SK-N-DZ (cell line): ENCODE measurements around the gene STXBP6.

ENCODE experiments used
- DNase-seq: peaks from one replicate; pipeline ENCODE4 v3.0.0-alpha.2; 2015; ENCODE audit warnings: low spot score

STXBP6 gene

GRCh38 chr14:25015761-25016160, 34.2 kb downstream of the STXBP6 start:
- DNase-seq, result no peak

DNA sequence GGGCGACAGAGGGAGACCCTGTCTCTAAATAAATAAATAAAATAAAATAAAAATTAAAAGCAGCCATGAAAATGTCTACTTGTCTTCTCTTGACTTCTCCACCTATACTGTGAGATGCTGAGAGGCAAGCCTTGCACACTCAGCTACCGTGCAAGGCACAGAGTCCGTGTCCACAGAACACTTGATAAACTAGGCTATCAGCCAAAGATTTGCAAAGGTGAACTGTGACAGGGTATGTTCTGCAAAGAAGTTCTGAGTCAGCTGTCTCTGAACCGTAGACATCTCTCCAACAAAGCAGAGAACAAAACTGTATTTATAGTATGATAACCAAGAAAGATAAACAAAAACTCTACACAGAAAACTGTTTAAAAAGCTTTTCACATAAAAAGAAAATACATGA, 35.5 kb downstream of the STXBP6 start:
- no peak for DNase-seq

- DNase-seq, result no peak
Observed at GRCh38 chr14:25011095-25011494, 38.9 kb downstream of the STXBP6 start.

GRCh38 chr14:25010471-25010870, 39.5 kb downstream of the STXBP6 start:
- DNase-seq, result no peak

DNA sequence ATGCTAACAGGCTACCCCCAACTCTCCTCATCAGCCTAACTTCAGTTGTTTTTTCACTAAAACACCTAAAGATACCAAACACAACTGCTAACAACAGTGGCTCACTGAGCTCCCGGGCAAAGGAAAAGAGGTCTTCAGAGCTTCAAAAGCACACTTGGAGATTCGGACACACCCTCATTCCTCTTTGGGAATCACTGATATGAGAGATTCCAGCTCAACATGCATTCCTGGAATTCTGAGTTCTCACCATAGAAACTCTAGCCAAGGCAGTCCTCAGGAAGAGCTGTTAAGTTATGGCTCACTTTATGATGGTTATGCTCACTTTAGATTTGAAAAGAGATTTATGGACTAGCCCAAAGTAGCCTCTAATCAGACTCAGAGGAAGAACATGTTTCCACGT, 40.1 kb downstream of the STXBP6 start:
- DNase-seq, result no peak

DNA sequence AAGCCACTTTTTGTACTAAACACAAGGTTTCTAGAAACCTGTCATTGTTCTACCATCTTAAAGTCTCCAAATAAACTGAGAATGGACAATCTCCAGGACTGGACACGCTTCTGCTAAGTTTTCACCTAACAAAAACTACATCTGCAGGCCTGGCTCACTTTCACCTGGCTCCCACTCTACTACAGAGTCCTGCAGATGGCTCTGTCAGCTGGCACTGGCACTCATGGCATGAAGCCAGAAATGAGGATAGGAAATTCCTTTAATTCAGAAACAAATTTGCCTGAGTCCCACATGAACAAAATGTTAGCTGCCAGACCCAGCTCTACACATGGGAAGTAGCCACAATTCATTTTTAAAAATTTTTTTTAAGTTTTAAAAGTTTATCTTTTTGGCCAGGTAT, 42.1 kb downstream of the STXBP6 start:
- no peak for DNase-seq

- no peak for DNase-seq
Observed at GRCh38 chr14:25006961-25007795, 42.8 kb downstream of the STXBP6 start.

DNA sequence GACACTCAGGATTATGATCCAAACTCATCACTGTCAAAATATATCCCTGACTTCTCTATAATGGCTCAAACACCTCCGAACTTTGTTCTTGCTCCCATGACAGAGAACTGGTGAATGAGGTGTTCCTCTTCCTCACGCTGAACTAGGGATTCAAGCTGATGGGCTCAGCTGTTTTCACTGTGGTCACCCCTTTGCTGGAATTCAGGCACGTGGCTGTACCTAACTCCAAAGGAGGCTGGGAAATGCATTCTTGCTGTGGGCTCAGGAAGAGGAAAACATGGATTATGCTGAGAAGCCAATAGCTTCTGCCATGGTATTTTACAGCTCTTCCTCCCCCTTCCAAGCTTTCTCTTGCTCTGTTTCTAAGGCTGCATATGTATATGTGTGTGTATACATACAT, 43.9 kb downstream of the STXBP6 start:
- DNase-seq, result no peak

GRCh38 chr14:25004389-25004809, 45.5 kb downstream of the STXBP6 start:
- no peak for DNase-seq

- DNase-seq, result no peak
Observed at GRCh38 chr14:25003537-25003936, 46.4 kb downstream of the STXBP6 start.

DNA sequence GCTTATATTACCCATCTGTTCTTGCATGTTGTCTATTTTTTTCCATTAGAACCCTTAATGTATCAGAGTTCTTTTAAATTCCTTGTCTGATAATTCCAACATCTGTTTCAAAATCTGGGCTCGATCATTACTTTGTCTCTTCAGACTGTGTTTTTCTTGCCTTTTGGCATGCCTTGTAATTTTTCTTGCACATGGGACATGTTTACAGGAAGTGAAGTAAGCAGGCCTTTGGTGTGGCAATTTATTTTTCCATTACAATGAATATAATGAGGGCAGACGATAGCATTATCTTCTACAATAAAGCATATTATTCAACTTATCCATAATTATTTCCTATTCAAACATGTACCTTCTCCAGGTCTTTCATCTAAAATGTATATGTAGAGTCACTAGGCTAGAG, 48.3 kb downstream of the STXBP6 start:
- DNase-seq, result no peak

- DNase-seq, result no peak
Observed at GRCh38 chr14:25001156-25001555, 48.8 kb downstream of the STXBP6 start.

DNA sequence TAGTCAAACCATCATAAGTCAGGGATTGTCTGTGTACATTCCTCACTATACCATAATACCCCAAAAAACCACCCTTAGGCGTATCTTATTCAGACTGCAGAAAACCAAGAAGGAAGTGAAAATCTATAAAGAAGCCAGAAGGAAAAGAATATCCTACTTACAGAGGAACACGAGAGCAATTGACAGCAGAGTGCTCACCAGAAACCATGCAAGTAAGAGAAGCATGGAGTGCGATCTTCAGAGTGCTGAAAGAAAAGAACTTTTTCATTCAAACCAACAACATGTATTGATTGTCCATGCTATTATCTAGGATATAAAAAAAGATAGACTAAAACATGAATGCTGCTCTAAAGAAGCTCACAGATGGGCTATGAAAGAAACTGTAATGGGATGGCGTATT, 50.8 kb downstream of the STXBP6 start:
- DNase-seq, result no peak

DNA sequence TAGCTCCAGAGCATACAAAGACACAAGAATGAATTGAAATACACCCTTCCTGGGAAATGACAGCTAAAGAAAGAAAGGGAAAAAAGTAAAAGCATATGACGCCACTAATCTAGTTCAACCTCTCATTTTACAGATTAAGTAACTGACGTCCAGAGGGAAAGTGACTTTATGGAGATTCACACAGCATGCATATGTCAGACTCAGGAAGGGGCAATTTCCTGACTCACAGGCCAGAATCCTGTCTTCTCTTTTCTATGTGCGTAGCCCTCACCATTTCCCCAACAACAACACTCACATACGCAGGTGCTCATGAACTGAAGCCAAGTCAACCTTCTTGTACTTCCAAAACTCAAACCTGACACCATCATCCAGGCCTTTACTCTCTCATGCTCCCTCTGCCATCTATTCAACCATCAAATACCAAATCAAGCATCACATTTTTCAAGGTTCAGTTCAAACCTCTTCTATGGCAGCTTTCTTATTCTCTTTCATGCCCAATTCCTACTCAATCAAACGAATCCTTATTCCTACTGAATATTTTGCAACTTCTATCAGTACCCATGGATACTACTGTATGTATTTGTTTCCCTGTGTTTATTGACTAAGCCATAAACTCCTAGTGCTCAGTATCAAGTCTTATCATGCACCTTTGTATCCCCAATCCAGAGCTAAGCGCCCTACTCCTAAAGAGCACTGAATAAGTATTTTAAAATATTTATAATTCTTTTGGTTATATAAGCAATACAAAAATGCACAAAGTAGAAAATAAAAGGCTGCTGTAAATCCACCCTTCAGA, 52.8 kb downstream of the STXBP6 start:
- no peak for DNase-seq

DNA sequence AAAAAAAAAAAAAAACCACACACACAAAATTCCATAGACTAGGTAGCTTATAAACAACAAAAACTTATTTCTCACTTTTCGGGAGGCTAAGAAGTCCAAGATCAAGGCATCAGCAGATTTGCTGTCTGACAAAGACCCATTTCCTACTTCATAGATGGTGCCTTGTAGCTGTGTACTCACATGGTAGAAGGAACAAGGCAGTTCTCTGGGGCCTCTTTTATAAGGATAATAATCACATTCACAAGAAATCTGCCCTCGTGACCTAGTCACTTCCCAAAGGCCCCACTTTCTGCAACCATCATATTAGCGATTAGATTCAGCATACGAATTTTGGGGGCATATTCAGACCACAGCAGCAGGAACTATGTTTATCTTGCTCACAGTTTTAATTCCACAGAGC, 54.9 kb downstream of the STXBP6 start:
- DNase-seq, result no peak

GRCh38 chr14:24993631-24994030, 56.3 kb downstream of the STXBP6 start:
- DNase-seq, result no peak

- DNase-seq, result no peak
Observed at GRCh38 chr14:24992624-24993360, 57.2 kb downstream of the STXBP6 start.

GRCh38 chr14:24991821-24992220, 58.1 kb downstream of the STXBP6 start:
- no peak for DNase-seq

GRCh38 chr14:24991288-24991687, 58.7 kb downstream of the STXBP6 start:
- no peak for DNase-seq

GRCh38 chr14:24990773-24991172, 59.2 kb downstream of the STXBP6 start:
- DNase-seq, result no peak

- no peak for DNase-seq
Observed at GRCh38 chr14:24990050-24990449, 59.9 kb downstream of the STXBP6 start.

DNA sequence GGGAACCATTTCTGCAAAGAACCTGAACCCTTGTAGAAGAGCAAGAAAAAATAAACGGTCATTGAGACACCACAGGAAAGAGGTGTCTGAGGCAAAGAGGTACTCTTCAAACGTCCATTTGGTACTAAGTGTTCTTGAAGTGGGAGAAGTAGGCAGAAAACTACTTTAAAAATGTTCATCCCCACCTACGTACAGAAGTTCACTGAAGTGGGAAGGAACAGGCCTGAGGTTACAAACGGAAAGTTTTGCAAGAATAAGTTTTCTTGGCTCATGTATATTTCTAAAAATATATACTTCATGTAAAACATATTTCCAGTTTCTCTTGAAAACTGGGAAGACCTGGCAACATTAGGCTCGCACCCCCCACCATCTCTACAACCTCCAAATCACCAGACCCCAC, 61.2 kb downstream of the STXBP6 start:
- no peak for DNase-seq
